HFF-Myc (cell line): ENCODE measurements around the gene EYS.
"Not testable (repeated sequence)": the region's sequence is repeated elsewhere in the genome, so short reads cannot be mapped to it uniquely, and the experiment has no call there.

Experiments used
- DNase-seq: peaks from one replicate; pipeline ENCODE4 v3.0.0-alpha.2; 2011; ENCODE audit warnings: low read depth; ENCODE audit errors: extremely low read depth
- H3K4me3 ChIP-seq: replicated peaks from 2 replicates; pipeline ENCODE4 v1.5.1; 2011; ENCODE audit warnings: low read depth, mild to moderate bottlenecking, control low read depth, low read length
- TF ChIP-seq, protein P1 (sequence below): IDR thresholded peaks from 2 replicates; pipeline ENCODE4 v1.5.1; 2012; ENCODE audit warnings: mild to moderate bottlenecking, low read depth, low read length, control low read depth; ENCODE audit errors: missing control alignments

Gene EYS

DNA sequence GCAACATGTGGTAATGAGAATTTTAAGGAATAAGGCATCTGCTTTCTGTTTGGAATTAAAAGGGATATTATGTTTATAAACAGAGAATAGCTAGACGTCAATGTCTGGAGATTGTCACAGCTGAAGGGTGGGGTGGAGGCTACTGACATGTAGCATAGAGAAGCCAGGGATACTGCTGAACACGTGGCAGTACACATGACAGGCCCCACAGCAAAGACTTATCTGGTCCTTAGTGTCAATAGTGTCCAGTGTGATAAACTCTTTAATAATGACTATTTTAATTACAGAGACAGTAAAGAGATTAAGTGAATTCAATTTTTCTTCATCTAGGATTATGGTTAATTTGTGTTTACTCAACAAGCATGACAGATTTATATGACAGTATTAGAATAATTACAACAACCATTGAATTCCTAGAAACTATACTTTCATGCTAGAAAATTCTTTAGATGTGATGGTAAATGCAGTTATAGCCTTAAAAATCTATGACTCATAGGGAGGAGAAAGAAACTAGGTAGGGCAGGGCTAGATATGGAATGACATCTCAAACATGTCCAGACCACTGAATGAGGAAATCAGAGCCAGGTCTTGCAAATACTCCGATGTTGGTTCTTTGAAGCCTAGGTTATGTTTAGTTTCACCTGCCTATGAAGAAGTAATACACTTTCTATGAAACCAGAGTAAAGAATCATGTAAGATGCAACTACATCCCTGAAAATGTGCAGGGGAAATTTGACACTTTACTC, 1671.9 kb downstream of the EYS start:
- no peak overlapping the region for H3K4me3 ChIP-seq
- no peak for DNase-seq
- TF ChIP-seq, protein P1, sequence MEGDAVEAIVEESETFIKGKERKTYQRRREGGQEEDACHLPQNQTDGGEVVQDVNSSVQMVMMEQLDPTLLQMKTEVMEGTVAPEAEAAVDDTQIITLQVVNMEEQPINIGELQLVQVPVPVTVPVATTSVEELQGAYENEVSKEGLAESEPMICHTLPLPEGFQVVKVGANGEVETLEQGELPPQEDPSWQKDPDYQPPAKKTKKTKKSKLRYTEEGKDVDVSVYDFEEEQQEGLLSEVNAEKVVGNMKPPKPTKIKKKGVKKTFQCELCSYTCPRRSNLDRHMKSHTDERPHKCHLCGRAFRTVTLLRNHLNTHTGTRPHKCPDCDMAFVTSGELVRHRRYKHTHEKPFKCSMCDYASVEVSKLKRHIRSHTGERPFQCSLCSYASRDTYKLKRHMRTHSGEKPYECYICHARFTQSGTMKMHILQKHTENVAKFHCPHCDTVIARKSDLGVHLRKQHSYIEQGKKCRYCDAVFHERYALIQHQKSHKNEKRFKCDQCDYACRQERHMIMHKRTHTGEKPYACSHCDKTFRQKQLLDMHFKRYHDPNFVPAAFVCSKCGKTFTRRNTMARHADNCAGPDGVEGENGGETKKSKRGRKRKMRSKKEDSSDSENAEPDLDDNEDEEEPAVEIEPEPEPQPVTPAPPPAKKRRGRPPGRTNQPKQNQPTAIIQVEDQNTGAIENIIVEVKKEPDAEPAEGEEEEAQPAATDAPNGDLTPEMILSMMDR = no peak

- DNase-seq = no peak
- TF ChIP-seq, protein P1 = no peak
- H3K4me3 ChIP-seq = no peak overlapping the region
Measured at GRCh38 chr6:64034291-64034690, 1672.7 kb downstream of the EYS start.

DNA sequence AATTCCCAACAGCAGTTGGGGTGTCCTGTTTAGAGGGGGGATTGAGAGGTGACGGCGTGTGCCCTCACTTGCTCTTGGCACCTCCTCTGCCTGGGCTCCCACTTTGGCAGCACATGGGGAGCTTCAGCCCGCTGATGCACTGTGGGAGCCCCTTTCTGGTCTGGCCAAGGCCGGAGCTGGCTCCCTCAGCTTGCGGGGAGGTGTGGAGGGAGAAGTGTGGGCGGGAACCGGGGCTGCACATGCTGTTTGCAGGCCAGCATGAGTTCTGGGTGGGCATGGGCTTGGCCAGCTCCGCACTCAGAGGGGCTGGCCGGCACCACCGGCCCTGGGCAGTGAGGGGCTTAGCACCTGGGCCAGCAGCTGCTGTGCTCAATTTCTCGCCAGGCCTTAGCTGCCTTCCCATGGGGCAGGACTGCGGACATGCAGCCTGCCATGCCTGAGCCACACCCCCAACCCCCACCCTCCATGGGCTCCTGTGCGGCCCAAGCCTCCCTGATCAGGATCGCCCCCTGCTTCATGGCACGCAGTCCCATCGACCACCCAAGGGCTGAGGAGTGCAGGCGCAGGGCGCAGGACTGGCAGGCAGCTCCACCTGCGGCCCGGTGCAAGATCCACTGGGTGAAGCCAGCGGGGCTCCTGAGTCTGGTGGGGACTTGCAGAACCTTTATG, 1675.9 kb downstream of the EYS start:
- DNase-seq, H3K4me3 ChIP-seq: not testable (repeated sequence)

- no peak for DNase-seq
- TF ChIP-seq, protein P1 = no peak
Measured at GRCh38 chr6:64023693-64024092, 1683.3 kb downstream of the EYS start.

GRCh38 chr6:64014595-64014994, 1692.4 kb downstream of the EYS start:
- DNase-seq = no peak
- H3K4me3 ChIP-seq = no peak overlapping the region
- TF ChIP-seq, protein P1 = no peak

More at GRCh38 chr6:64023693-64024092, 1683.3 kb downstream of the EYS start:
- H3K4me3 ChIP-seq = no peak overlapping the region

- H3K4me3 ChIP-seq = no peak overlapping the region
- TF ChIP-seq, protein P1 = no peak
- no peak for DNase-seq
Measured at GRCh38 chr6:64013011-64013410, 1694.0 kb downstream of the EYS start.

- TF ChIP-seq, protein P1 = no peak
- no peak for DNase-seq
- no peak overlapping the region for H3K4me3 ChIP-seq
Measured at GRCh38 chr6:64012351-64013001, 1694.5 kb downstream of the EYS start.
